Hindlimb muscle (tissue), 1 donor: ENCODE measurements around the gene RNF14. TPM values are rescaled to one million over a fixed set of nuclear protein-coding genes. Genes with fewer than 3 reads are reported as not detected.
A peak's percentile ranks its signal among the peaks of the same experiment; 100 is the strongest.

Experiments used
- DNase-seq: peaks from one replicate; pipeline ENCODE4 v3.0.0-alpha.2; 2013
- polyA plus RNA-seq: library from polyadenylated mRNA; unstranded; fragments of 120-200 nt; gene quantifications from one replicate; pipeline ENCODE4 v1.2.1, GENCODE V29; 2013; ENCODE audit not compliant: insufficient read length

Gene RNF14
- polyA plus RNA-seq, 1 donor = 41.8 TPM

DNA sequence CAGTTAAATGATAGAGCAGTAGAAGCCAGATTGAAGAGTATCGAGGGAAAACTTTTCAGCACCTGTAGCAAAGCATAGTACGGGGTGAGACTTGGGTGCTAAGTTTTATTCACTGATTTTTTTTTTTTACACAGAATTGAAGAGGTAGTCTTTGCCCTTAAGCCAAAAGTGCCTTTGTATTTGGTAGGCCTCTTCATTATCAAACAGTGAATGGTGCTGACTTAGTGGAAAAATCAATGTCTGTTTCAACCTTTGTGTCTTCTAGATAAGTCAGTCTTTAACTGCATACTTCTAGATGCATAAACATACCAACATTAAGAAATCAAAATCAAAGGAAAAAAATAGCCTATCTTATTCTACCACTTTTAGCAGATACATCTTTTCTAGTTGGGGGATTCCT, 13.7 kb downstream of the RNF14 start:
- DNase-seq = no peak

- DNase-seq = no peak
Observed at GRCh38 chr5:141986072-141986471, 17.2 kb downstream of the RNF14 start.

DNA sequence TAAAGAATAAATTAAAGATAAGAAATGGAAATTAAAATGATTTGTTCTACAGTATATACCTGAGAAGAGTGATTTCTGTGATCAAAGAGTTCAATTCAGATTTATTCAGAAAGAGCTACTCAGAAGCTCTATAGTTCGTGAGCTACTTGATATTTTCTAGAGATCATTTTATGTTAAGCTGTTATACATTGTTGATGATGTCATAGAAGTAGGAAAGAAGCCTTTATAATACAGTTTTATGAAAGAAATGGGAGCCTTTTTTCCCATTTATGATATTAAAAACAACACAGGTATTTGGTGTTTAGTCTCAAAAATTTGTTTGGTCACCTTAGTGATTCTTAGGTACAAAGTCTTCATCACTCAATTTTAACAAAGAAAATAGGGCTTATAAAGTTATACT, 20.8 kb downstream of the RNF14 start:
- DNase-seq = no peak

DNA sequence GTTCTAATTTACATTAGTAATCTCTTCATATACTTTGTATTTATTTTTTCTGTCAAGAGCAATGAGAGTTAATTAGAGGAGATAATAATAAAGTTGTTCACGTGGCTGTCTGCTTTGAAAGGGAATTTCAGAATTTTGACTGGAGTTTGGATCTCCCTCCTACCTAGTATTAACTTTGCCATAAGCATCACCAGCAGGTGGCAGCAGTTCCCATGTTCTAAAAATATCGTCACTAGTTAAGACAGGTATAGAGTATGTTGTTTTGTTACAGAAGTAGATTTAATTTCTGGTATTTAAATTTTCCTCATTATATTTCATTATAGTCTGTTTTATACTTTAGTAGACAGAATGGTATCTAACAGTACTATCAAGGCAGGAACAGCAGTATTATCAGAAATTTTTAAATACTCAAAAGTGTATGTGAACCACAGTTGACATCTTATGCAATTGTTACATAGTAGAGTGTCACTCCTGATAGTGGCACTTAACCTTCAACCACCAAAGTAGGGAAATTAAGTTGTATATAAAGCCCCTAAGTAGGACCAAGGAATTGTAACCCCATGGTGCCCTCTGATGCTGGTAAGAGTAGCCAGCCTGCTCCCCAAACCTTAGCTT, 23.6 kb downstream of the RNF14 start:
- peak; percentile 71 for DNase-seq

GRCh38 chr5:141994511-141995136, 25.7 kb downstream of the RNF14 start:
- DNase-seq = no peak

DNA sequence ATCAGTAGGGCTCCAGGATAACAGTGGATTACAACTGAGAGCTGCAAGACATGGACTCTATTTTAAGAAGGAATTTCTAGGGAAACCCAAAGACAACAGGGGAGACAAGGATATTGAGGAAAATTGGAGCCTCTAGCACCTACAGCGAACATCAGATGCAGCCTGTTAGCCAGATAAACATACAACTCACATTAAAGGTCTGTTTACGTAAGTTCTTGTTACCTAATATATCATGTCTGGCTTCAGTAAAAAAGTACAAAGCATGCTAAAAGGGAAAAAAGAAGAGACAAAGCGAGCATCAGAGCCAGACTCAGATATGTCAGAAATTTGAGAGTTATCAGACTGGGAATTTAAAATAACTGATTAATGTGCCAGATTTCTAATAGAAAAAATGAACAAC, 26.8 kb downstream of the RNF14 start:
- DNase-seq = no peak

- no peak for DNase-seq
Observed at GRCh38 chr5:141997358-141997960, 28.6 kb downstream of the RNF14 start.

DNA sequence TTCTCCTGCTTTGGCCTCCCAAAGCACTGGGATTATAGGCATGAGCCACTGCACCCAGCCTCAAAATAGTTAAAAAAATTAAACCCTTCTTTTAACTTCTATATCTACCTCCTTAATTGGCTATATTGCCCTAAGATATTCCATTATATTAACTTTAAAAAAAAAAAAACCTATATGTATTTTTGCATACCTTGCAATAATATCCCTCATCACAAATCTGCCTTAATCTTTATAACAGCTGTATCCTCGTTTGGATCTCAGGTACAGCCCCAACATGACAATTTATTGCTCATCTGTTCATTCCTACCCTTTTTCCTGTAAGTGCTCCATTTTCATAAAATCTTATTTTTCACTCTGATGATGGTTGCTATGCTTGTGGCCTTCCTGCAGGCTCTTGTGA, 31.3 kb downstream of the RNF14 start:
- DNase-seq = no peak

- no peak for DNase-seq
Observed at GRCh38 chr5:142000704-142001484, 32.0 kb downstream of the RNF14 start.

DNA sequence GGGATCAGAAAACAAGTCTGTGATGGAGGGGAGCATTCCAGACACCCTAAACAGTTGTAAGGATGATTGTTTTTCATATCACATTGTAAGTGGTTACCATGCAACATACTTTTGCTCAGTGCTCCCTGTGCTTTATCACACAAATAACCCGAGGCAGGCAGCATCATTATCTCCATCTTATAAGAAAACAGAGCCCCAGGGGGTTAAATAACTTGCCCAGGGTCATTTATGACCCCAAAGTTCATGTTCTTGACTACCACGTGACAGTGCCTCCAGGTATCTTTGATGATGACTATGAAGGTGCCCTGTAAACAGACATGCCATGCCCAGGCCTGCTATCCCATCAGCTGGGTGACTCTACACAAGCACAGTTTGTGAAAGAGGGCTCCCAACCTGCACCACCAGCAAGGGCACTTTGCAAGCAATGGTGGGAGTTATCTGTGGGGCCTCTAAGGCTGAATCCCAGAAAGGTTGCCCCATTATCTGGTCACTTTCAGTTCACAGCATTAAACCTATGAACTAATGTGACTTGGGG, 34.4 kb downstream of the RNF14 start:
- no peak for DNase-seq

DNA sequence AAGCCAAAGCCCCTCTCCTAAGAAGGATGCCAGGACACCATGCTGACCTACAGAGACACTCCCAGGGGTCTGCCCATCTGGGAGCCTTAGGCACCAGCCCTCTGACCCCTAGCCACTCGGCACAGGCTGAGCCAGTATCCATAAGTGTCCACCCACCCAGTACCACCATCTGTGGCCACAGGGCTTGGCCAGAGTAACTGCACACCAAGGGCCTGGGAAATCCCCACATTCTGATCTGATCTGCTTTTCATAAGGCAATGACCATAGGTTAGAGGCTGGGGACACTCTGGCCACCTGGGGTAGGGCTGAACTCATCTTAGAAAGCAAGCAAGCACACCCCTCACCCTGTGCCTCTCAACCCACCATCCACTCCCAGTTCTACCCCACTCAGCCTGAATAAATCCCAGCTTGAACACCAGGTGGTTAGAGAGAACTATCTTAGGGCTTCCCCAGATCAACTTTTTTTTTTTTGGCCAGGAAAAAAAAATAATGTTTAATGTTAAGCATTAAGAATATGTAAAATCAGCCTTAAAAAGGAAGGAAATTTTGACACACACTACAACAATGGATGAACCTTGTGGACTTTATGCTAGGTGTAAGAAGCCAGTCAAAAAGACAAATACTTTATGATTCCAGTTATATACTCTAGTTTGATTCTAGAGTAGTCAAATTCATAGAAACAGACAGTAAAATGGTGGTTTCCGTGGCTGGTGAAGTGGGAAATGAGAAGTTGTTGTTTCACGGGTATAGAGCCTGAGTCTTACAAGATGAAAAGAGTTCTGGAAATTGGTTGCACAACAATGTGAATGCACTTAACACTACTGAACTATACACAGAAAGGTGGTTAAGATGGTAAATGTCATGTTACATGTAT, 37.7 kb downstream of the RNF14 start:
- no peak for DNase-seq

DNA sequence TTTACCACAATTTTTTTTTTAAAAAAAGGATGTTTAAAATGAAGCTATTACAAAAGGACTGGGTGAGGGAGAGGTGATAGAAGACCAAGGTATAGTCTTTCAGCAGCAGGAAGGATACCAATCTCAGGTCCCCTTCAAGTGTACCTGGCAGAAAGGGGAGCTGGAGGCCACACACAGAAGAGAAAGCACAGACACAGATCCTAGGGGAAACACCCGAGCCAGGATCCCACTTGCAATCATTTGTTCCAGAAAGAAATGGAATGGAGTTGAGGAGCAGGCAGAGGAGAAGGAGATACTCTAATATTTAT, 38.3 kb downstream of the RNF14 start:
- DNase-seq = no peak

- no peak for DNase-seq
Observed at GRCh38 chr5:142008813-142009212, 39.9 kb downstream of the RNF14 start.

DNA sequence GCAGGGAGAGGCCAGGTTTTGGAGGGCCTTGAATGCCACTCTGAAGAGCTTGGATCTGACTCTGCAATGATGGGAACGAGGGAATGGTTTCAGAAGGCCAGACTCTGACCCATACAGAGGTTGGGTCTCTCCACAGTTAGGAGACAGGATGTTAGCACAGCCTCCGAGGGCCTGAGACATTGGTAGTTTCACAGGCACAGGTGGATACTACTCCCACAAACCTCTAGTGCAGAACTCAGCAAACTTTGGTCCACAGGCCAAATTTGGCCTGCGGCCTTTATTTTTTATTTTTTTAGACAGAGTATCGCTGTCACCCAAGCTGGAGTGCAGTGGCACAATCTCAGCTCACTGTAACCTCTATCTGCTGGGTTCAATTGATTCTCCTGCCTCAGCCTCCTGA, 41.0 kb downstream of the RNF14 start:
- no peak for DNase-seq

GRCh38 chr5:142011572-142012185, 42.8 kb downstream of the RNF14 start:
- DNase-seq = no peak

- DNase-seq = no peak
Observed at GRCh38 chr5:142012186-142012785, 43.4 kb downstream of the RNF14 start.

DNA sequence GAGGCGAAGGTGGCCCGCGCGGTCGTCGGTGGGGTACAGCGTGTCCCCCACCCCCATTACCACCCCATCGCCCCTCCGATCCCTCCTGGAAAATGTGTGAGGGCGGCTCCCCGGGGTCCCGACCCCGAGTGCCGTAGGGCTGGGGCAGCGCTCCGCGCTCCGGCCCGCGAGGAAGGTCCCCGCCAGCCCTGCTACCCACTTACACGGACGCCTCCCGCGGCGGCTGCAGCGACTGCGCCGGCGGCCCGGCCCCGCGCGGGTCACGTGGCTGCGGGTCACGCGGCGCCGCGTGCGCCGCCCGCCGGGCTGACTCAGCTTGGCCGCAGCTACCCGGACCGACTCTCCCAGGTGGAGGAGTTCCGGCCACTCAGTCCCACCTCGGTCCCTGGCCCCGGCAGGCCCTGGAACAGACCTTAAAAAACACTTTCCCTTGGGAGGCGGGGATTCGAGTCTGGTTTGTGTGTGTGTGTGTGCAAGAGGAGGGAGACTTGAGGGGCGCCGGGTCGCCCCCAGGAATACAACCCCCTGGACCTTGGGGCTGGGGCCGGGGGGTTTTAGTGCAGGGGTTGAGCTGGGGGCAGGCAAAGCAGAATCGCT, 44.0 kb downstream of the RNF14 start, which contains the start of gene GNPDA1:
GNPDA1 (minus strand) TSS at position 236 of the 597 bp plus-strand sequence. CDS start 992 bp downstream, outside the sequence.
- peak; percentile 88 for DNase-seq

- no peak for DNase-seq
Observed at GRCh38 chr5:142013734-142014521, 45.0 kb downstream of the RNF14 start.

GRCh38 chr5:142014911-142015584, 46.1 kb downstream of the RNF14 start:
- DNase-seq = peak; percentile 42
